ENCODE results near the gene POF1B. TPM values are rescaled to one million over a fixed set of nuclear protein-coding genes. Genes with fewer than 3 reads are reported as not detected.
"Not testable (repeated sequence)": the region's sequence is repeated elsewhere in the genome, so short reads cannot be mapped to it uniquely, and the experiment has no call there.

The POF1B gene
- polyA plus RNA-seq, 4 donors = 17.8 to 98.1 (median 38.6) TPM

- H3K4me3 ChIP-seq (ENCODE audit: low read depth in 1 of 3, low read length in 3 of 3) = no peak overlapping the region
- 90 to 95% (median 92%) methylated on average over 7 of the region's 7 CpGs for WGBS, 3 donors
- no peak for FAIRE-seq
Observed at GRCh38 chrX:85288992-85289723, 90.3 kb downstream of the POF1B start.

GRCh38 chrX:85285286-85285685 is 94.2 kb downstream of the POF1B start:
- 79 to 94% (median 90%) methylated on average over 6 of the region's 6 CpGs for WGBS, 3 donors

More at GRCh38 chrX:85288992-85289723, 90.3 kb downstream of the POF1B start:
- no peak for DNase-seq
- Histone ChIP-seq H3K9me3 (ENCODE audit: control insufficient read depth in 2 of 2, insufficient read depth in 1 of 2, low read depth in 1 of 2, low read length in 1 of 2) (peaks cover 0 to 1% of the 10 kb centered on the region in 2 donors), H3K4me1 (ENCODE audit: control insufficient read depth in 3 of 3, insufficient read depth in 2 of 3, low read depth in 1 of 3, low read length in 2 of 3) (no peaks in the 10 kb centered on the region), H3K36me3 (ENCODE audit: control insufficient read depth in 3 of 3, insufficient read depth in 2 of 3, low read depth in 1 of 3, low read length in 3 of 3) (peaks cover 0 to 4% (median 0%) of the 10 kb centered on the region in 3 donors), H3K27ac (ENCODE audit: low read depth in 1 of 3, low read length in 2 of 3) (no peak overlapping the region), H3K27me3 (ENCODE audit: control insufficient read depth in 3 of 3, insufficient read depth in 3 of 3, low read length in 3 of 3) (no peaks in the 10 kb centered on the region)

GRCh38 chrX:85244450-85245211 is 134.8 kb downstream of the POF1B start:
- Histone ChIP-seq H3K4me1 (ENCODE audit: control insufficient read depth in 3 of 3, insufficient read depth in 2 of 3, low read depth in 1 of 3, low read length in 2 of 3) (no peaks in the 10 kb centered on the region), H3K9me3 (ENCODE audit: control insufficient read depth in 2 of 2, insufficient read depth in 1 of 2, low read depth in 1 of 2, low read length in 1 of 2) (no peaks in the 10 kb centered on the region), H3K27me3 (ENCODE audit: control insufficient read depth in 3 of 3, insufficient read depth in 3 of 3, low read length in 3 of 3) (no peaks in the 10 kb centered on the region), H3K36me3 (ENCODE audit: control insufficient read depth in 3 of 3, insufficient read depth in 2 of 3, low read depth in 1 of 3, low read length in 3 of 3) (peaks cover 0 to 3% (median 0%) of the 10 kb centered on the region in 3 donors), H3K4me3 (ENCODE audit: low read depth in 1 of 3, low read length in 3 of 3) (peak overlapping the region; percentile 53 to 96 (median 56)), H3K27ac (ENCODE audit: low read depth in 1 of 3, low read length in 2 of 3) (peak overlapping the region in 2 of 3 donors; percentile 74 to 97)
- 0 to 38% (median 17%) methylated on average over 29 to 42 of the region's 42 CpGs for WGBS, 3 donors
- DNase-seq (peak; percentile 7 to 58), FAIRE-seq (no peak)

More at GRCh38 chrX:85285286-85285685, 94.2 kb downstream of the POF1B start:
- not testable (repeated sequence) for H3K27ac ChIP-seq (ENCODE audit: low read depth in 1 of 3, low read length in 2 of 3); FAIRE-seq; H3K9me3 ChIP-seq (ENCODE audit: control insufficient read depth in 2 of 2, insufficient read depth in 1 of 2, low read depth in 1 of 2, low read length in 1 of 2); H3K4me3 ChIP-seq (ENCODE audit: low read depth in 1 of 3, low read length in 3 of 3); H3K4me1 ChIP-seq (ENCODE audit: control insufficient read depth in 3 of 3, insufficient read depth in 2 of 3, low read depth in 1 of 3, low read length in 2 of 3); DNase-seq; H3K36me3 ChIP-seq (ENCODE audit: control insufficient read depth in 3 of 3, insufficient read depth in 2 of 3, low read depth in 1 of 3, low read length in 3 of 3); H3K27me3 ChIP-seq (ENCODE audit: control insufficient read depth in 3 of 3, insufficient read depth in 3 of 3, low read length in 3 of 3)

- DNase-seq (peak; percentile 37 to 88), FAIRE-seq (no peak)
- 0 to 47% (median 12%) methylated on average over 37 to 65 of the region's 65 CpGs for WGBS, 3 donors
Observed at GRCh38 chrX:85243761-85244449, 135.6 kb downstream of the POF1B start, which contains the start of the genes SATL1 and ZNF711. Gene SATL1, minus strand, starts transcription at chrX:85243779. Its CDS starts 134,811 bp downstream, at chrX:85108968. Gene ZNF711, plus strand, starts transcription at chrX:85243991. Its CDS starts 3,582 bp downstream, at chrX:85247573.

GRCh38 chrX:85243155-85243554 is 136.3 kb downstream of the POF1B start:
- H3K9me3 ChIP-seq (ENCODE audit: control insufficient read depth in 2 of 2, insufficient read depth in 1 of 2, low read depth in 1 of 2, low read length in 1 of 2) = no peaks in the 10 kb centered on the region
- H3K27ac ChIP-seq (ENCODE audit: low read depth in 1 of 3, low read length in 2 of 3) = peak overlapping the region in 1 of 3 donors; percentile 97
- no peak for FAIRE-seq
- WGBS, 3 donors = 30 to 62% (median 43%) methylated on average over 2 of the region's 2 CpGs
- H3K36me3 ChIP-seq (ENCODE audit: control insufficient read depth in 3 of 3, insufficient read depth in 2 of 3, low read depth in 1 of 3, low read length in 3 of 3) = peaks cover 0 to 2% (median 0%) of the 10 kb centered on the region in 3 donors
- H3K4me3 ChIP-seq (ENCODE audit: low read depth in 1 of 3, low read length in 3 of 3) = peak overlapping the region in 1 of 3 donors; percentile 96
- no peaks in the 10 kb centered on the region for H3K4me1 ChIP-seq (ENCODE audit: control insufficient read depth in 3 of 3, insufficient read depth in 2 of 3, low read depth in 1 of 3, low read length in 2 of 3)
- no peak for DNase-seq
- no peaks in the 10 kb centered on the region for H3K27me3 ChIP-seq (ENCODE audit: control insufficient read depth in 3 of 3, insufficient read depth in 3 of 3, low read length in 3 of 3)

More at GRCh38 chrX:85243761-85244449, 135.6 kb downstream of the POF1B start, which contains the start of the genes SATL1 and ZNF711:
- H3K4me1 ChIP-seq (ENCODE audit: control insufficient read depth in 3 of 3, insufficient read depth in 2 of 3, low read depth in 1 of 3, low read length in 2 of 3) = no peaks in the 10 kb centered on the region
- H3K9me3 ChIP-seq (ENCODE audit: control insufficient read depth in 2 of 2, insufficient read depth in 1 of 2, low read depth in 1 of 2, low read length in 1 of 2) = no peaks in the 10 kb centered on the region
- peak within 1 kb of the TSS; percentile 53 to 96 (median 56) for H3K4me3 ChIP-seq (ENCODE audit: low read depth in 1 of 3, low read length in 3 of 3)
- peak within 1 kb of the TSS in 2 of 3 donors; percentile 74 to 97 for H3K27ac ChIP-seq (ENCODE audit: low read depth in 1 of 3, low read length in 2 of 3)
- peaks cover 0 to 3% (median 0%) of the 10 kb centered on the region in 3 donors for H3K36me3 ChIP-seq (ENCODE audit: control insufficient read depth in 3 of 3, insufficient read depth in 2 of 3, low read depth in 1 of 3, low read length in 3 of 3)
- H3K27me3 ChIP-seq (ENCODE audit: control insufficient read depth in 3 of 3, insufficient read depth in 3 of 3, low read length in 3 of 3) = no peaks in the 10 kb centered on the region

Other genes starting within 250 kb of the POF1B start
- gene SATL1, start 135.9 kb downstream of the POF1B start, polyA plus RNA-seq = under 1 TPM in 2 of 4 donors, not detected in 2; 0.04 to 0.15 TPM
- 10 to 100 TPM in 1 of 4 donors, 1 to 10 TPM in 2, under 1 TPM in 1; 0.81 to 33.4 (median 1.7) TPM for gene ZNF711, start 135.7 kb downstream of the POF1B start, polyA plus RNA-seq

All from small intestine (tissue), 7 donors.